Activated CD4-positive, alpha-beta T cell treated with anti-CD3 and anti-CD28 coated beads for 36 hours (primary cell): ENCODE measurements around the gene CTXN1. TPM values are rescaled to one million over a fixed set of nuclear protein-coding genes. Genes with fewer than 3 reads are reported as not detected.
A peak's percentile ranks its signal among the peaks of the same experiment; 100 is the strongest.
"Not testable (repeated sequence)": the region's sequence is repeated elsewhere in the genome, so short reads cannot be mapped to it uniquely, and the experiment has no call there.

Experiments
- ATAC-seq: fragments of 200-7000 bp; cut with Tn5 transposase; one replicate; pipeline ENCODE4 v1.10.0; 2021; ENCODE audit warnings: mild to moderate bottlenecking, moderate library complexity
- CTCF ChIA-PET: fragments of 350-600 bp; sonication (Branson Sonifier 250); formaldehyde crosslinking; loops from one replicate; lab custom pipeline; 2021; ENCODE audit warnings: antibody characterized with exemption; lab: Charles Lee
- POLR2A ChIA-PET: fragments of 350-600 bp; sonication (Branson Sonifier 250); formaldehyde crosslinking; loops from one replicate; lab custom pipeline; 2021; ENCODE audit warnings: antibody characterized with exemption, inconsistent platforms; lab: Charles Lee
- DNase-seq: peaks from one replicate; pipeline ENCODE4 v3.0.0-alpha.2; 2020
- H3K27ac Mint-ChIP-seq: one replicate; pipeline ENCODE4 v1.8.0; 2021; ENCODE audit warnings: mixed read lengths
- H3K27me3 Mint-ChIP-seq: one replicate; pipeline ENCODE4 v1.8.0; 2021; ENCODE audit warnings: mixed read lengths
- H3K36me3 Mint-ChIP-seq: one replicate; pipeline ENCODE4 v1.8.0; 2021; ENCODE audit warnings: low read depth, mixed read lengths
- H3K4me1 Mint-ChIP-seq: one replicate; pipeline ENCODE4 v1.8.0; 2021; ENCODE audit warnings: mixed read lengths
- H3K4me3 Mint-ChIP-seq: one replicate; pipeline ENCODE4 v1.8.0; 2021; ENCODE audit warnings: mild to moderate bottlenecking, moderate library complexity, mixed read lengths
- H3K9me3 Mint-ChIP-seq: one replicate; pipeline ENCODE4 v1.8.0; 2021; ENCODE audit warnings: low read depth, mixed read lengths
- intact Hi-C, 2 experiments: fragments of 100-400 bp; cut with DNase I in 1 of 2; cut with micrococcal nuclease in 1 of 2; formaldehyde crosslinking; loops; one replicate each; pipeline versions ENCODE4 v1.14.2 to v1.15.1; 2022 to 2024; cut with DNase I, micrococcal nuclease
- total RNA-seq, 2 experiments: library from RNA; stranded (reverse); gene quantifications; one replicate each; pipeline ENCODE4 v1.2.3, GENCODE V29; 2021

The CTXN1 gene
- total RNA-seq, 2 experiments from 2014 or later, result 0.47 to 0.82 TPM

GRCh38 chr19:7931221-7932061 lies 5.5 kb upstream of the CTXN1 start:
- no peaks in the 10 kb centered on the region for H3K9me3 Mint-ChIP-seq
- H3K4me1 Mint-ChIP-seq, result peaks cover 17% of the 10 kb centered on the region
- no peak overlapping the region for H3K4me3 Mint-ChIP-seq
- intact Hi-C loops, result no loop called here
- POLR2A ChIA-PET, result no interaction called here
- no peaks in the 10 kb centered on the region for H3K27me3 Mint-ChIP-seq
- DNase-seq (no peak), ATAC-seq (no peak)
- no peak overlapping the region for H3K27ac Mint-ChIP-seq
- CTCF ChIA-PET, result interaction anchor here (0.8 kb wide), 1 partner anchor 193 kb away, joined by 3 read pairs; no protein-coding TSS in a partner anchor
- H3K36me3 Mint-ChIP-seq, result peaks cover 32% of the 10 kb centered on the region

- H3K36me3 Mint-ChIP-seq, result peaks cover 28% of the 10 kb centered on the region
- no peak overlapping the region for H3K4me3 Mint-ChIP-seq
- no peak overlapping the region for H3K27ac Mint-ChIP-seq
- ATAC-seq (no peak), DNase-seq (no peak)
- POLR2A ChIA-PET, result interaction anchor here (0.8 kb wide), 1 partner anchor 10 kb away, joined by 3 read pairs; no protein-coding TSS in a partner anchor
- H3K9me3 Mint-ChIP-seq, result no peaks in the 10 kb centered on the region
- intact Hi-C loops, result no loop called here
- H3K4me1 Mint-ChIP-seq, result peaks cover 20% of the 10 kb centered on the region
- H3K27me3 Mint-ChIP-seq, result no peaks in the 10 kb centered on the region
- CTCF ChIA-PET, result interaction anchor here (0.8 to 2.5 kb wide), 2 partner anchors 13 to 192 kb away, joined by 3 to 14 read pairs; partner anchors contain the start of gene TIMM44
Observed at GRCh38 chr19:7930765-7931164, 4.8 kb upstream of the CTXN1 start.

GRCh38 chr19:7930030-7930429 lies 4.1 kb upstream of the CTXN1 start:
- ATAC-seq, DNase-seq, H3K27me3 Mint-ChIP-seq, H3K4me3 Mint-ChIP-seq, H3K9me3 Mint-ChIP-seq, H3K27ac Mint-ChIP-seq, intact Hi-C loops: not testable (repeated sequence)
- ChIA-PET CTCF (interaction anchor here (0.7 to 2.5 kb wide), 3 partner anchors 8 to 76 kb away, joined by 3 to 14 read pairs (median 12); partner anchors contain the start of gene TIMM44), POLR2A (interaction anchor here (0.8 to 2.1 kb wide), 4 partner anchors 9 to 14 kb away, joined by 3 to 9 read pairs (median 4); partner anchors contain the start of gene TIMM44)
- Mint-ChIP-seq H3K4me1 (peaks cover 22% of the 10 kb centered on the region), H3K36me3 (peaks cover 24% of the 10 kb centered on the region)

GRCh38 chr19:7928741-7929701 lies 3.1 kb upstream of the CTXN1 start:
- intact Hi-C loops, result no loop called here
- Mint-ChIP-seq H3K27me3 (peaks cover 1% of the 10 kb centered on the region), H3K4me1 (peaks cover 22% of the 10 kb centered on the region), H3K27ac (no peak overlapping the region), H3K36me3 (peaks cover 20% of the 10 kb centered on the region), H3K4me3 (no peak overlapping the region), H3K9me3 (no peaks in the 10 kb centered on the region)
- CTCF ChIA-PET, result interaction anchor here (0.6 to 2.5 kb wide), 11 partner anchors 9 to 728 kb away, joined by 3 to 14 read pairs (median 4); partner anchors contain the start of genes SNAPC2 and TIMM44
- POLR2A ChIA-PET, result interaction anchor here (0.7 to 2.1 kb wide), 5 partner anchors 11 to 41 kb away, joined by 3 to 9 read pairs (median 4); partner anchors contain the start of gene TIMM44
- DNase-seq, result peak; percentile 81
- peak; percentile 38 for ATAC-seq

GRCh38 chr19:7928334-7928706 lies 2.4 kb upstream of the CTXN1 start:
- intact Hi-C loops, result no loop called here
- POLR2A ChIA-PET, result interaction anchor here (0.7 to 2.1 kb wide), 3 partner anchors 13 to 42 kb away, joined by 3 to 9 read pairs (median 5); partner anchors contain the start of gene TIMM44
- peaks cover 16% of the 10 kb centered on the region for H3K36me3 Mint-ChIP-seq
- DNase-seq, result no peak
- no peak for ATAC-seq
- CTCF ChIA-PET, result interaction anchor here (0.8 to 2.5 kb wide), 5 partner anchors 8 to 728 kb away, joined by 3 to 14 read pairs (median 6); partner anchors contain the start of genes SNAPC2 and TIMM44
- H3K4me1 Mint-ChIP-seq, result peaks cover 22% of the 10 kb centered on the region
- H3K27me3 Mint-ChIP-seq, result peaks cover 1% of the 10 kb centered on the region
- H3K9me3 Mint-ChIP-seq, result no peaks in the 10 kb centered on the region
- no peak overlapping the region for H3K4me3 Mint-ChIP-seq
- H3K27ac Mint-ChIP-seq, result no peak overlapping the region

- CTCF ChIA-PET, result interaction anchor here (1.6 to 1.7 kb wide), 2 partner anchors 8 to 79 kb away, joined by 6 to 7 read pairs; partner anchors contain the start of gene SNAPC2
Observed at GRCh38 chr19:7927605-7928333, 1.8 kb upstream of the CTXN1 start.

GRCh38 chr19:7926727-7927604 lies 1.0 kb upstream of the CTXN1 start:
- intact Hi-C loops, result no loop called here
- ATAC-seq (no peak), DNase-seq (no peak)
- Mint-ChIP-seq H3K9me3 (no peaks in the 10 kb centered on the region), H3K27me3 (peaks cover 1% of the 10 kb centered on the region), H3K4me1 (peaks cover 24% of the 10 kb centered on the region), H3K36me3 (peaks cover 18% of the 10 kb centered on the region), H3K4me3 (peak overlapping the region; percentile 45), H3K27ac (no peak overlapping the region)
- POLR2A ChIA-PET, result no interaction called here
- CTCF ChIA-PET, result interaction anchor here (0.9 to 1.1 kb wide), 2 partner anchors 9 to 17 kb away, joined by 3 to 5 read pairs; partner anchors contain the start of gene TIMM44

More at GRCh38 chr19:7927605-7928333, 1.8 kb upstream of the CTXN1 start:
- H3K27ac Mint-ChIP-seq, result no peak overlapping the region
- H3K4me3 Mint-ChIP-seq, result no peak overlapping the region
- ATAC-seq (no peak), DNase-seq (no peak)
- POLR2A ChIA-PET, result no interaction called here
- H3K4me1 Mint-ChIP-seq, result peaks cover 22% of the 10 kb centered on the region
- no peaks in the 10 kb centered on the region for H3K9me3 Mint-ChIP-seq
- peaks cover 1% of the 10 kb centered on the region for H3K27me3 Mint-ChIP-seq
- peaks cover 16% of the 10 kb centered on the region for H3K36me3 Mint-ChIP-seq
- intact Hi-C loops, result no loop called here

- Mint-ChIP-seq H3K27me3 (peaks cover 1% of the 10 kb centered on the region), H3K36me3 (peaks cover 11% of the 10 kb centered on the region), H3K4me1 (peaks cover 28% of the 10 kb centered on the region), H3K4me3 (peak overlapping the region; percentile 67), H3K9me3 (no peaks in the 10 kb centered on the region), H3K27ac (no peak overlapping the region)
- DNase-seq, result peak; percentile 90
- intact Hi-C loops, result loop anchor here in 1 of 2 experiments (1.0 kb wide), 4 partner anchors 18 to 357 kb away; partner anchors contain the start of genes MAP2K7 and TIMM44
- ATAC-seq, result peak; percentile 50
- CTCF ChIA-PET, result interaction anchor here (1.1 kb wide), 1 partner anchor 19 kb away, joined by 5 read pairs; the partner anchor contains the start of gene TIMM44
- POLR2A ChIA-PET, result no interaction called here
Observed at GRCh38 chr19:7925171-7925851, 624 bp downstream of the CTXN1 start.

GRCh38 chr19:7924651-7925170 lies 1.2 kb downstream of the CTXN1 start:
- ATAC-seq, result no peak
- intact Hi-C loops, result loop anchor here (1.0 to 5.0 kb wide), 5 partner anchors 19 to 356 kb away; partner anchors contain the start of genes MAP2K7 (in 1 of the 2) and TIMM44 (in 1 of the 2)
- ChIA-PET POLR2A (no interaction called here), CTCF (interaction anchor here (1.8 kb wide), 1 partner anchor 55 kb away, joined by 7 read pairs; no protein-coding TSS in a partner anchor)
- peaks cover 9% of the 10 kb centered on the region for H3K36me3 Mint-ChIP-seq
- no peak overlapping the region for H3K4me3 Mint-ChIP-seq
- peaks cover 32% of the 10 kb centered on the region for H3K4me1 Mint-ChIP-seq
- no peak for DNase-seq
- H3K9me3 Mint-ChIP-seq, result no peaks in the 10 kb centered on the region
- H3K27me3 Mint-ChIP-seq, result peaks cover 4% of the 10 kb centered on the region
- no peak overlapping the region for H3K27ac Mint-ChIP-seq
